Ovary (tissue), 9 donors: ENCODE measurements around the gene MYO1E. TPM values are rescaled to one million over a fixed set of nuclear protein-coding genes. Genes with fewer than 3 reads are reported as not detected.

Experiments used
- DNase-seq, 5 donors: peaks; one replicate each; pipeline ENCODE4 v3.0.0-alpha.2; 2019 to 2020
- H3K27ac ChIP-seq, 2 donors: fragments of 200-600 bp; one replicate each; pipeline versions ENCODE4 v1.5.1 to v1.8.0; 2019 to 2022
- H3K27me3 ChIP-seq: fragments of 200-600 bp; one replicate; pipeline ENCODE4 v1.8.0; 2022
- H3K36me3 ChIP-seq: fragments of 200-600 bp; sonication (generic); one replicate; pipeline ENCODE4 v1.5.1; 2019
- H3K4me1 ChIP-seq: one replicate; pipeline ENCODE4 v1.8.1; 2013; ENCODE audit warnings: mild to moderate bottlenecking, moderate library complexity; ENCODE audit not compliant: insufficient read depth
- H3K4me3 ChIP-seq: fragments of 200-600 bp; sonication (generic); one replicate; pipeline ENCODE4 v1.5.1; 2017
- H3K9me3 ChIP-seq, 2 donors: fragments of 200-600 bp in 1 of 2; sonication (generic) in 1 of 2; one replicate each; pipeline versions ENCODE4 v1.5.1 to v1.8.1; 2013 to 2019; ENCODE audit warnings: mild to moderate bottlenecking in 1 of 2, moderate library complexity in 1 of 2
- EP300 ChIP-seq: sonication (generic); formaldehyde crosslinking; IDR thresholded peaks from one replicate; pipeline ENCODE4 v1.6.1; 2017; ENCODE audit warnings: antibody characterized with exemption
- POLR2A ChIP-seq: fragments of 450-650 bp; IDR thresholded peaks from one replicate; pipeline ENCODE4 v1.6.1; 2017; ENCODE audit warnings: antibody characterized with exemption, mild to moderate bottlenecking, moderate library complexity
- WGBS, 3 donors: extraction: QIAGEN DNeasy Blood & Tissue Kit in 1 of 3; methylation state at CpG; one replicate each; pipeline versions ENCODE4 v1.1.5 to v1.1.7; 2013 to 2017; 5-methylcytosine and 5-hydroxymethylcytosine counted together
- intact Hi-C, 4 donors: fragments of 100-400 bp; cut with DNase I; formaldehyde crosslinking; loops; one replicate each; pipeline versions ENCODE4 v1.11.0 to v1.15.1; 2022 to 2023
- polyA plus RNA-seq, 2 donors: library from polyadenylated mRNA; stranded (reverse); fragments of 200-250 nt in 1 of 2; fragments of 350-450 nt in 1 of 2; fragmentation: Illumina TruSeq in 1 of 2; extraction: RNeasy Lipid Tissue Mini Kit (QIAGEN cat#74804) in 1 of 2; gene quantifications; one replicate each; pipeline ENCODE4 v1.2.3, GENCODE V29; 2013 to 2014
- total RNA-seq, 7 donors: library from RNA; depleted of rRNA in 2 of 7; stranded (reverse); fragments of >200 nt in 2 of 7; fragmentation: NEBNext Ultra II Directional in 3 of 7; extraction: Animal tissue kit (Norgen Biotek cat#: 25700) in 3 of 7; gene quantifications; one replicate each; pipeline versions ENCODE4 v1.1.0 to v1.2.4, GENCODE V29; 2016 to 2023
- TF ChIP-seq, protein P1 (sequence below), 3 donors: fragments of 450-650 bp in 2 of 3; fragments of 200-600 bp in 1 of 3; IDR thresholded peaks; one replicate each; pipeline versions ENCODE4 v1.5.1 to v1.8.0; 2016 to 2022; ENCODE audit warnings: antibody characterized with exemption in 3 of 3, mild to moderate bottlenecking in 1 of 3
- donor health status: DM: no; HTN: no; CAD: no; lungs with moderate emphysema.
- donor health status: DM: no; HTN: no; CAD: no.
- donor health status: Bipolar disorder and iron deficiency.
- donor health status: DM: yes; HTN: yes; CAD: no.
- donor health status: DM: no; HTN: no; CAD: no.
- donor health status: DM: yes; HTN: yes; CAD: no.

MYO1E gene
- total and polyA plus RNA-seq, 9 donors, result 11.6 to 96.0 (median 44.8) TPM

DNA sequence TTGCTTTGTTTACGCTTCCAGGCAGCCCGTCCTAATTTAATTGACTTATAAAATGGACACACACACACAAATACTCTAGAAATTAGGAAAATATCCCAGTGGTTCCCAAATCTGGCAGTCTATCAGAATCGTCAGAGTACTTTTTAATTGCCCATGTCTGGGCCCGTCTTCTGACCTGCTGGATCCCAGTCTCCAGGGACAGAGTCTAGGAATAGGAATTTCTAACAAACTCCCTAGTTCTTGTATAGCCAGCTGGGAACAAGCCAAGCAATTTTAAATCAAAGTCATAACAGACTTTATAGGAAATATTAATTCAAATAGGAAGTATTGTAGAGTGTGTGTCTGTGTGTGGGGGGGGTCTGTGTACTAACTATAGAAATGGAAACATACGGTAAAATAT, 132.6 kb downstream of the MYO1E start:
- Histone ChIP-seq H3K9me3 (no peaks in the 10 kb centered on the region), H3K4me3 (no peak overlapping the region), H3K36me3 (no peaks in the 10 kb centered on the region), H3K27ac (no peak overlapping the region), H3K4me1 (no peaks in the 10 kb centered on the region), H3K27me3 (no peaks in the 10 kb centered on the region)
- DNase-seq, result no peak
- TF ChIP-seq EP300 (no peak), POLR2A (no peak)
- TF ChIP-seq, protein P1, sequence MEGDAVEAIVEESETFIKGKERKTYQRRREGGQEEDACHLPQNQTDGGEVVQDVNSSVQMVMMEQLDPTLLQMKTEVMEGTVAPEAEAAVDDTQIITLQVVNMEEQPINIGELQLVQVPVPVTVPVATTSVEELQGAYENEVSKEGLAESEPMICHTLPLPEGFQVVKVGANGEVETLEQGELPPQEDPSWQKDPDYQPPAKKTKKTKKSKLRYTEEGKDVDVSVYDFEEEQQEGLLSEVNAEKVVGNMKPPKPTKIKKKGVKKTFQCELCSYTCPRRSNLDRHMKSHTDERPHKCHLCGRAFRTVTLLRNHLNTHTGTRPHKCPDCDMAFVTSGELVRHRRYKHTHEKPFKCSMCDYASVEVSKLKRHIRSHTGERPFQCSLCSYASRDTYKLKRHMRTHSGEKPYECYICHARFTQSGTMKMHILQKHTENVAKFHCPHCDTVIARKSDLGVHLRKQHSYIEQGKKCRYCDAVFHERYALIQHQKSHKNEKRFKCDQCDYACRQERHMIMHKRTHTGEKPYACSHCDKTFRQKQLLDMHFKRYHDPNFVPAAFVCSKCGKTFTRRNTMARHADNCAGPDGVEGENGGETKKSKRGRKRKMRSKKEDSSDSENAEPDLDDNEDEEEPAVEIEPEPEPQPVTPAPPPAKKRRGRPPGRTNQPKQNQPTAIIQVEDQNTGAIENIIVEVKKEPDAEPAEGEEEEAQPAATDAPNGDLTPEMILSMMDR (IDR thresholded peaks at IDR 0.05), result no peak
- intact Hi-C loops, result no loop called here
- 35 to 51% (median 40%) methylated on average over 5 of the region's 5 CpGs for WGBS, 3 donors

DNA sequence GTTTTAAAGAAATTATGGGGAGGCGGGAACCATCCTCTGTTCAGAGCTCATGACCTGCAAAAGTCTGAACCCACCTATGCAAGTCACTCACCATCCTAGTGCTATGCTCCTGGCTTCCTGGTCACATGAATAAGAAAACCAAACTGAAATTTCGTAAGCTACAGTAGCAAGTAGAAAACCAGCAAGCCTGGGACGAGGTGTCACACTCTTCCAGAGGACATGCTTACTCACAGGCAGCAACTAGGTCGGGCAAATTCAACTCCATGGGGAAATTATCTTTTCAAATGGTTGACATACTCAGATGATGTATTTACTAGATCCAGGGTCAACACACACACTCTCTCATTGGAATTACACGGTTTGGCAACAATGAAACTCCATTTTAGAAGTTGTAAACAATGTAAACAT, 134.7 kb downstream of the MYO1E start:
- intact Hi-C loops, result no loop called here
- H3K27ac ChIP-seq, result no peak overlapping the region
- TF ChIP-seq EP300 (no peak), POLR2A (no peak)
- TF ChIP-seq, protein P1 (IDR thresholded peaks at IDR 0.05), result no peak
- H3K36me3 ChIP-seq, result no peaks in the 10 kb centered on the region
- H3K4me3 ChIP-seq, result no peak overlapping the region
- no peak for DNase-seq
- H3K27me3 ChIP-seq, result no peaks in the 10 kb centered on the region
- H3K4me1 ChIP-seq, result no peaks in the 10 kb centered on the region
- 90 to 95% (median 91%) methylated on average over 5 of the region's 5 CpGs for WGBS, 3 donors
- H3K9me3 ChIP-seq, result no peaks in the 10 kb centered on the region

DNA sequence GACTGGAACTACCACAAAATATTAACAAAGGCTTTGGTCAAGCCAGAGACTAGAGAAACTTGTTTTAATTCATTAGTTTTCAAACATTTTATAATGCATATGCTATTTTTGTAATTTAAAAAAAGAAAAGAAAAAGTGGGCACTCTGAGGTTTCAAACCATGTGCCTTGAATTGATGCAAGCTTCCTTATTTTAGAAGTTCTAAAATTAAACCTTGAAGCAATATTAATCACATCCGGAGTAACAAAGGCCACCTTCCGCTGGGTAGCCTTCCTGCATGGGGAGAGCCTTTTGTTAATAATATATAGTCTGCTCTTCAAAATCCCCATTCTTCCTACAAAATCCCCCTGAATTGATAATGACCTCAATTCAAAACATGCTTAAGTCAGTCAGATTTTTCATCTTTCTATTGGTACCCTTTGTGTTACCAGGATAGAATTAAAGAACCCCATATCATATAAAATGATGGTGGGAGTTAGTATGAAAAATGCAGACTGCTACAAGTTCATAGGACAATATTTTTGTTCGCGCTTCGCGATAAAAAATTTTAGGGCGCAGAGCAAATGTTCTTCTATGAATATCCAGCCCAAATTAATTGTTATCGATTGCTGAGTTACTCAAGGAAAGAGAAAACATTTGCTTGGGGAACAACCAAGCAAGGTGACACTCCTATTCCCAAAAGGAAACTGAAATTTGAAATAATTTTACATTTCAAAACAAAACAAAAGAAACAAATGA, 135.4 kb downstream of the MYO1E start:
- H3K27me3 ChIP-seq, result no peaks in the 10 kb centered on the region
- WGBS, 3 donors, result 92 to 95% (median 93%) methylated on average over 8 of the region's 8 CpGs
- H3K36me3 ChIP-seq, result no peaks in the 10 kb centered on the region
- no peak overlapping the region for H3K27ac ChIP-seq
- no peaks in the 10 kb centered on the region for H3K9me3 ChIP-seq
- TF ChIP-seq POLR2A, result no peak
- no peaks in the 10 kb centered on the region for H3K4me1 ChIP-seq
- intact Hi-C loops, result no loop called here
- no peak for DNase-seq
- no peak overlapping the region for H3K4me3 ChIP-seq

DNA sequence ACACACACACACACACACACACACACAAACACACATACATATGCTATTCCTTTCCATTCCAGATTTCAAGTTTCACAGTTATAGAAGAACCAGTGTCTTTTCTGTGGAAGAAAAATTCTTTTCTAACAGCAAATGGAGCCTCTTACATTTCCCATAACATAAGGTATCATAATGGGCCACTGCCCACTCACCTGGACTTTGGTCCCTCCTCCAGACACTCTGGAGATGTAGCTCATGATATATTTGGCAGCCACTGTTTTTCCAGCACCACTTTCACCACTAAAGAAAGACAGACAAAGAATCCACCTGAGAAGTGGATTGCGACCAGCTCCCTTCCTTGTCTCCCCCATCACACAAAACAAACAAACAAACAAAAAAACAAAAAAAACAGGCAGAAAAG, 136.3 kb downstream of the MYO1E start:
- Histone ChIP-seq H3K4me1 (peaks cover 7% of the 10 kb centered on the region), H3K36me3 (no peaks in the 10 kb centered on the region)

DNA sequence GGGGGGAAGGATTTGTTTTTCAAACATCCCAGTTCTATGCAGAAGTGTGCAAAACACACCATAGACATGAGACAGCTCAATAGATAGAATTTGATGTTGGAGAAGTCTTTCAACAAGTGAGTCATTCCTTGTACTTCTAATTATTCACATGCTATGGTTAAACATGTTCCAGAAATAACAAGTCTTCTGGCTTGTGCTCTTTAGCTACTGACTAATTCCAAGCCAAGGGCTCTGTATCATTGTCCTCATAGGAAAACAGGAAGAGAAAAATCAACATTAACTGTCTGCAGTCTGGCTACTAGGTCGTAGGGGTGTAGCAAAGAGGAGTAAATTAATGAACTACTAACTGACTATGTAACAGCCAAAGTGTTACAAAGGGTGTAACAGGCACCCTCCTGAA, 140.2 kb downstream of the MYO1E start:
- Histone ChIP-seq H3K4me1 (peaks cover 7% of the 10 kb centered on the region), H3K4me3 (no peak overlapping the region), H3K27ac (no peak overlapping the region), H3K27me3 (no peaks in the 10 kb centered on the region), H3K36me3 (no peaks in the 10 kb centered on the region), H3K9me3 (no peaks in the 10 kb centered on the region)
- WGBS, 3 donors, result 0 to 3% (median 3%) methylated on average over 1 of the region's 1 CpG
- intact Hi-C loops, result no loop called here
- TF ChIP-seq EP300 (no peak), POLR2A (no peak)
- TF ChIP-seq, protein P1 (IDR thresholded peaks at IDR 0.05), result no peak
- DNase-seq, result no peak

More for the DNA sequence above, 136.3 kb downstream of the MYO1E start:
- DNase-seq, result no peak
- H3K27ac ChIP-seq, result no peak overlapping the region
- intact Hi-C loops, result no loop called here
- H3K27me3 ChIP-seq, result no peaks in the 10 kb centered on the region
- no peak for TF ChIP-seq EP300
- TF ChIP-seq, protein P1 (IDR thresholded peaks at IDR 0.05), result no peak
- no peak for TF ChIP-seq POLR2A
- 40 to 98% (median 95%) methylated on average over 1 of the region's 1 CpG for WGBS, 3 donors
- no peak overlapping the region for H3K4me3 ChIP-seq
- H3K9me3 ChIP-seq, result no peaks in the 10 kb centered on the region
